Spleen (tissue), 11 donors: ENCODE results near the gene NPDC1. TPM values are rescaled to one million over a fixed set of nuclear protein-coding genes. Genes with fewer than 3 reads are reported as not detected.

Source experiments
- DNase-seq: peaks from one replicate; pipeline ENCODE4 v3.0.0-alpha.2; 2020
- H3K27ac ChIP-seq, 8 donors: fragments of 200-600 bp; sonication (generic) in 7 of 8; 1 replicate in 4 of 8; 2 replicates in 4 of 8; pipeline versions ENCODE4 v1.5.0 to v1.8.0; 2016 to 2021; ENCODE audit warnings: inconsistent platforms in 4 of 8, mild to moderate bottlenecking in 4 of 8, moderate library complexity in 1 of 8
- H3K27me3 ChIP-seq, 7 donors: fragments of 200-600 bp; sonication (generic) in 6 of 7; replicated peaks in 1 of 7; 1 replicate in 4 of 7; 2 replicates in 3 of 7; pipeline versions ENCODE4 v1.5.0 to v1.8.0; 2016 to 2021; ENCODE audit warnings: inconsistent platforms in 3 of 7, mild to moderate bottlenecking in 1 of 7
- H3K36me3 ChIP-seq, 6 donors: fragments of 200-600 bp; sonication (generic) in 5 of 6; 1 replicate in 4 of 6; 2 replicates in 2 of 6; pipeline versions ENCODE4 v1.5.0 to v1.8.0; 2016 to 2021; ENCODE audit warnings: inconsistent platforms in 2 of 6
- H3K4me1 ChIP-seq, 6 donors: fragments of 200-600 bp; sonication (generic) in 5 of 6; 1 replicate in 3 of 6; 2 replicates in 3 of 6; pipeline versions ENCODE4 v1.5.0 to v1.8.0; 2016 to 2021; ENCODE audit warnings: inconsistent platforms in 3 of 6
- H3K4me3 ChIP-seq, 8 donors: fragments of 200-600 bp; sonication (generic) in 7 of 8; 1 replicate in 4 of 8; 2 replicates in 4 of 8; pipeline versions ENCODE4 v1.5.0 to v1.8.0; 2016 to 2021; ENCODE audit warnings: inconsistent platforms in 4 of 8, mild to moderate bottlenecking in 4 of 8, moderate library complexity in 2 of 8
- H3K9me3 ChIP-seq, 8 donors: fragments of 200-600 bp; sonication (generic) in 7 of 8; 1 replicate in 4 of 8; 2 replicates in 4 of 8; pipeline versions ENCODE4 v1.5.0 to v1.8.0; 2016 to 2021; ENCODE audit warnings: inconsistent platforms in 4 of 8
- POLR2A ChIP-seq, 3 donors: fragments of 450-650 bp; IDR thresholded peaks; one replicate each; pipeline ENCODE4 v1.5.1; 2017; ENCODE audit warnings: antibody characterized with exemption in 3 of 3, mild to moderate bottlenecking in 1 of 3
- POLR2AphosphoS5 ChIP-seq, 3 donors: sonication (generic); formaldehyde crosslinking; IDR thresholded peaks; one replicate each; pipeline ENCODE4 v1.5.1; 2017; ENCODE audit warnings: antibody characterized with exemption in 3 of 3
- WGBS, 5 donors: extraction: QIAGEN DNeasy Blood & Tissue Kit in 3 of 5; methylation state at CpG; one replicate each; pipeline versions ENCODE4 v1.1.5 to v1.1.7; 2013 to 2018; 5-methylcytosine and 5-hydroxymethylcytosine counted together
- intact Hi-C: fragments of 100-400 bp; cut with DNase I; formaldehyde crosslinking; loops from one replicate; pipeline ENCODE4 v1.15.0; 2023; ENCODE audit warnings: low total_unique reads
- polyA plus RNA-seq, 3 donors: library from polyadenylated mRNA; stranded (reverse); fragments of 200-250 nt; gene quantifications; one replicate each; pipeline ENCODE4 v1.2.1, GENCODE V29; 2013
- total RNA-seq, 7 donors: library from RNA; depleted of rRNA in 3 of 7; stranded (reverse); fragments of >200 nt in 3 of 7; fragmentation: NEBNext Ultra II Directional in 4 of 7; extraction: Animal tissue kit (Norgen Biotek cat#: 25700) in 4 of 7; gene quantifications; one replicate each; pipeline versions ENCODE4 v1.1.0 to v1.2.1, GENCODE V29; 2016 to 2021
- TF ChIP-seq, protein P1 (sequence below), 11 experiments: fragments of 200-600 bp in 7 of 11; fragments of 450-650 bp in 4 of 11; sonication (generic) in 4 of 11; IDR thresholded peaks in 8 of 11; conservative IDR thresholded peaks in 3 of 11; 1 replicate in 7 of 11; 2 replicates in 4 of 11; pipeline versions ENCODE4 v1.4.0 to v1.8.0; 2016 to 2021; ENCODE audit warnings: antibody characterized with exemption in 11 of 11, inconsistent platforms in 4 of 11, mild to moderate bottlenecking in 1 of 11
- donor health status: healthy with polysubstance abuse.
- donor health status: DM: no; HTN: no; CAD: no; lungs with moderate emphysema.
- donor health status: DM: no; HTN: no; CAD: no.
- donor health status: Bipolar disorder and iron deficiency.
- donor health status: healthy.
- donor health status: DM: no; HTN: no; CAD: no.
- donor health status: DM: yes; HTN: yes; CAD: no.

NPDC1 gene
- total and polyA plus RNA-seq, 10 donors: 86.3 to 358 (median 132) TPM

DNA sequence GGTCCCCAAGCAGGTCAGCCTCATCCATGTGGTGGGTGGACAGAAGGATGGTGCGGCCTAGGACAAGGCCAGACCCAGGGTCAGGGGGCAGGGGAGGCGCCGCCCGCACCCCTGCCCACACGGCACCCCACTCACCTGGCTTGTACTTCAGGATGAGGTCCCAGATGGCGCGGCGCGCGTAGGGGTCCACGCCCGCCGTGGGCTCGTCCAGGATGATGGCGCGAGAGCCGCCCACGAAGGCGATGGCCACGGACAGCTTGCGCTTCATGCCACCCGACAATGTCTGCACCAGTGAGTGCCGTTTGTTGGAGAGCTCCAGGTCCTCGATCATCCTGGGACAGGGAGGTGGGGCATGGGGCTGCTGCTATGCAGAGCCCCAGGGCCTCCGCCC is 30.4 kb downstream of the NPDC1 start:
- H3K27me3 ChIP-seq: no peaks in the 10 kb centered on the region
- no peaks in the 10 kb centered on the region for H3K4me1 ChIP-seq
- no peak overlapping the region for H3K27ac ChIP-seq
- no peaks in the 10 kb centered on the region for H3K9me3 ChIP-seq
- 95 to 98% (median 97%) methylated on average over 20 to 25 of the region's 25 CpGs for WGBS, 5 donors
- intact Hi-C loops: no loop called here
- no peak for DNase-seq
- no peak overlapping the region for H3K4me3 ChIP-seq
- no peak for TF ChIP-seq POLR2AphosphoS5 (IDR thresholded peaks at IDR 0.05)
- TF ChIP-seq, protein P1, sequence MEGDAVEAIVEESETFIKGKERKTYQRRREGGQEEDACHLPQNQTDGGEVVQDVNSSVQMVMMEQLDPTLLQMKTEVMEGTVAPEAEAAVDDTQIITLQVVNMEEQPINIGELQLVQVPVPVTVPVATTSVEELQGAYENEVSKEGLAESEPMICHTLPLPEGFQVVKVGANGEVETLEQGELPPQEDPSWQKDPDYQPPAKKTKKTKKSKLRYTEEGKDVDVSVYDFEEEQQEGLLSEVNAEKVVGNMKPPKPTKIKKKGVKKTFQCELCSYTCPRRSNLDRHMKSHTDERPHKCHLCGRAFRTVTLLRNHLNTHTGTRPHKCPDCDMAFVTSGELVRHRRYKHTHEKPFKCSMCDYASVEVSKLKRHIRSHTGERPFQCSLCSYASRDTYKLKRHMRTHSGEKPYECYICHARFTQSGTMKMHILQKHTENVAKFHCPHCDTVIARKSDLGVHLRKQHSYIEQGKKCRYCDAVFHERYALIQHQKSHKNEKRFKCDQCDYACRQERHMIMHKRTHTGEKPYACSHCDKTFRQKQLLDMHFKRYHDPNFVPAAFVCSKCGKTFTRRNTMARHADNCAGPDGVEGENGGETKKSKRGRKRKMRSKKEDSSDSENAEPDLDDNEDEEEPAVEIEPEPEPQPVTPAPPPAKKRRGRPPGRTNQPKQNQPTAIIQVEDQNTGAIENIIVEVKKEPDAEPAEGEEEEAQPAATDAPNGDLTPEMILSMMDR (IDR thresholded peaks at IDR 0.05 in 8 of 11, conservative IDR thresholded peaks at IDR 0.05 in 3 of 11): no peak
- TF ChIP-seq POLR2A (IDR thresholded peaks at IDR 0.05): no peak
- H3K36me3 ChIP-seq: peaks cover 0 to 98% (median 69%) of the 10 kb centered on the region in 6 donors

DNA sequence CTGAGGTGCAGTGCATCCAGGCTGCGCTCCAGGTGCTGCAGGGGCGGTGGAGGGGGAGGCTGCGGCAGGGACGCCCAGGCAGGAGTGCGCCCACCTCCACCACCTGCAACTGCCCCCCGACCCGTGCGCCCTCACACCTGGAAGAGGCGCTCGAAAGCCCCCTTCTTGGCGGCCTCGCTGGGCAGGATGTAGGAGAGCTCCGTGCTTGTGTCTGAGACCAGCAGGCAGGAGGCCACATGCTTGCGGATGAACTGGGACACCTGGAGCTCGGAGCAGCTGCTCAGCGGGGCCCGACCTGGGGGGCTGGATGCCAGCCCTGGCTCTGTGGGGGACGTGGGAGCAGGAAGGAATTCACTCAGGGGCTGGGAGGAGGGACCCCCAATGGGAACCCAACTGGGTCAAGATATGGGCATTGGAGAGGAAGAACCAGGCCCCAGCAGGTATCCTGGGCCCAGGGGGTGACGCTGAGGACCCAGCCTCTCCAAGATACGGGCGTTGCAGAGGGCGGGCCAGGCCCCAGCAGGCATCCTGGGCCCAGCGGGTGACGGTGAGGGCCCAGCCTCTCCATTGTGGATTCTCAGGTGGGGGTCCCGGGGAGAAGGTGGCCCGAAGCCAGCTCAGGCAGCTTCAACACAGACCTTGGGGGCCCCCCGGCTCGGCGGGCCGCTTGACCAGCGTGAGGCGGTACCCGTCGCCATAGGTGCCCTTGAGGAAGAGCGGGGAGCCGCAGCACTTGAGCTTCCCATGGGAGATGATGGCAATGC is 31.0 kb downstream of the NPDC1 start:
- H3K4me3 ChIP-seq: no peak overlapping the region
- H3K36me3 ChIP-seq: peaks cover 0 to 98% (median 69%) of the 10 kb centered on the region in 6 donors
- H3K27ac ChIP-seq: no peak overlapping the region
- H3K4me1 ChIP-seq: no peaks in the 10 kb centered on the region
- H3K27me3 ChIP-seq: no peaks in the 10 kb centered on the region
- TF ChIP-seq POLR2AphosphoS5 (IDR thresholded peaks at IDR 0.05) (no peak), POLR2A (IDR thresholded peaks at IDR 0.05) (no peak)
- TF ChIP-seq, protein P1 (IDR thresholded peaks at IDR 0.05 in 8 of 11, conservative IDR thresholded peaks at IDR 0.05 in 3 of 11): no peak
- no peaks in the 10 kb centered on the region for H3K9me3 ChIP-seq
- DNase-seq: no peak
- WGBS, 5 donors: 95 to 97% (median 95%) methylated on average over 20 to 36 of the region's 36 CpGs
- intact Hi-C loops: no loop called here

DNA sequence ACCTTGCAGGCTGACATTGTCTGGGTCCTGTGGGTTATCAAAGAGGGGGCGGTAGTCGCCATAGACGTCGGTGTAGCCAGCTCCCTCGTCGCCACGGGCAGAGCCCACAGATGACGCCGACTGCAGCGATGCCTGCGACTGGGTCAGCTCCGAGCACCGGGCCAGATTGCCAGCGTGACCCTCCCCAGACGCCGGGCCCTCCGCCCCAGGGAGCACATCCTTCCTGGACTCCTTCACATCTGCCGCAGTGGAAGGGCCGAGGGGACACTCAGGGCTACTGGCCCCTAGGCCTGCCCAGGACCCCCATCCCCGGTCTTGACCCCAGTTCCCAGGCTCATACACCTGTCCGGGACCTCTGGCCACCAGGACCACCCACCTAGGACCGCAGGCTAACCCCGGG is 31.8 kb downstream of the NPDC1 start:
- peaks cover 0 to 98% (median 76%) of the 10 kb centered on the region in 6 donors for H3K36me3 ChIP-seq
- 89 to 95% (median 90%) methylated on average over 19 to 23 of the region's 23 CpGs; no CpG with 5 or more reads in 1 of the 5 donors for WGBS, 5 donors
- no peak for DNase-seq

DNA sequence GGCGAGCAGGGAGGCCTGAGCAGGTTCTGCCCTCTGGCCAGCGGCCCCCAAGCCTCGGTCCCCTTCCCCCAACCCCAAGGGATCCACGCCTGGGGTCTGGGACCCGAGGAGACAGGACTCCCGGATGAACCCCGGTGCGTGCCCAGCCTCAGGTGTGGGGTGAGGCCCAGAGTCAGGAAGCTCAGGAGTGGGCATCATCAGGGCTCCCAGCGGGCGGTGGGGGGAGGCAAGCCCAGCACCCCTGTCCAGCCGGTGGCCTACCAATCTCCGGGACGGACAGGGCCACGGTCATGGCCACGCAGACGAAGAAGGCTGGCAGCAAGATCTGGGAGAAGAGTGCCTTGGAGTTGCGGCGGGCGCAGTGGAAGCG is 32.4 kb downstream of the NPDC1 start:
- no peak overlapping the region for H3K4me3 ChIP-seq
- 87 to 98% (median 95%) methylated on average over 3 to 20 of the region's 20 CpGs for WGBS, 5 donors
- no peaks in the 10 kb centered on the region for H3K9me3 ChIP-seq
- no peaks in the 10 kb centered on the region for H3K27me3 ChIP-seq
- DNase-seq: no peak
- no peak overlapping the region for H3K27ac ChIP-seq
- TF ChIP-seq POLR2A (IDR thresholded peaks at IDR 0.05): no peak
- peaks cover 0 to 97% (median 76%) of the 10 kb centered on the region in 6 donors for H3K36me3 ChIP-seq
- intact Hi-C loops: no loop called here
- no peaks in the 10 kb centered on the region for H3K4me1 ChIP-seq

More for the DNA sequence above, 31.8 kb downstream of the NPDC1 start:
- intact Hi-C loops: no loop called here
- H3K4me3 ChIP-seq: no peak overlapping the region
- H3K4me1 ChIP-seq: no peaks in the 10 kb centered on the region
- TF ChIP-seq POLR2AphosphoS5 (IDR thresholded peaks at IDR 0.05) (no peak), POLR2A (IDR thresholded peaks at IDR 0.05) (no peak)
- TF ChIP-seq, protein P1 (IDR thresholded peaks at IDR 0.05 in 8 of 11, conservative IDR thresholded peaks at IDR 0.05 in 3 of 11): no peak
- no peak overlapping the region for H3K27ac ChIP-seq
- H3K27me3 ChIP-seq: no peaks in the 10 kb centered on the region
- no peaks in the 10 kb centered on the region for H3K9me3 ChIP-seq
